CD4-positive, alpha-beta T cell treated with Interleukin-12 subunit alpha and Interleukin-12 subunit beta, for 1 hour (primary cell): ENCODE measurements around the gene EFEMP2.

ENCODE experiments used
- DNase-seq: peaks from one replicate; pipeline ENCODE4 v3.0.0-alpha.2; 2020

The EFEMP2 gene

DNA sequence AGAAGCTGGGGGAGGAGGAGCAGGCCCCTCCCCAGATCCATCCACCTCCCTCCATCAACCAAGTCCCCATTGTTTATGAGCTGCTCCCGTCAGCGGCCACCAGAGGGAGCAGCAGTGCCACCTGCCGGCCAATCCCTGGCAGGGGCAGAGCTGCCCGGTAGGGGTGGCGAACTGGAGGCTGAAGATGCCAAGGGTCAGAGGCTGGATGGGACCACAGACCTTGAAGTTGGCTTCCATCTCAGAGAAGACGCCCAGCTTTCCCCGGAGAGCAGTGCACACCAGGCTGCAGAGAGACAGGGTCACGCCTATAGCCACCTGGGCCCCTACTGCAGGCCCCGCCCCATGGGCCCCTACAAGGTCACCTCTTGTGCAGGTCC is 12.1 kb upstream of the EFEMP2 start:
- DNase-seq: peak; percentile 87

GRCh38 chr11:65883786-65884715 is 11.5 kb upstream of the EFEMP2 start:
- DNase-seq: no peak

- no peak for DNase-seq
Measured at GRCh38 chr11:65883058-65883761, 10.6 kb upstream of the EFEMP2 start.

GRCh38 chr11:65882120-65883057 is 9.8 kb upstream of the EFEMP2 start:
- DNase-seq: no peak

DNA sequence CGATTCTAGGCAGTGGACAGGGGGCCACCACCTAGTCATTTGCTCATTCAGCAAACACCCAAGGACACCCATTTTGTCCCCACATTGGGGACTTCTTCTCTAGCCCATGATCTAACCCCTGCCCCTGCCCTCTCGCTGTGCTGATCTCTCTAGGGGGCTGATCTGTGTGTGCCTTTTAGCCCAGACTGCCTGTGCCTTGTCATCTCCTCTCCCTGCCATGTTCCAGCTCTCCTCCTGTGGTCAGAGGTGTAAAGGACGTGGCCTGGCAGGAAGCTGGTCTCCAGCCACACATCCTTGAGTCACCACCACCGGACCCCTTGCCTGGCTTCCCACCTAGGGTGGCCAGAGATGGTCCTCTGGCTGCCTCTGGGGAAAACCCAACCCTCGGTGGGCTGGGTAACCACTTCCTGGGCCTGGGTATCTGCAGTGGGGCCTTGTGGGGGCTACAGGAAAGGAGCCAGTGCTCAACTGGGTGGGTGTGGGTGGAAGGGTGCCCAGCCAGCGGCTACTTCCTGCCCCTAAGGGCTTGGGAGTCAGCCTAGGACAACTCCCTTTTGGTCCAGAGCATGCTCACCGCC is 8.3 kb upstream of the EFEMP2 start:
- no peak for DNase-seq

- no peak for DNase-seq
Measured at GRCh38 chr11:65880027-65880426, 7.4 kb upstream of the EFEMP2 start.

GRCh38 chr11:65879617-65880016 is 7.0 kb upstream of the EFEMP2 start, which contains the start of gene CTSW:
Gene CTSW, plus strand, starts transcription at chr11:65879837. Its CDS starts 18 bp downstream, at chr11:65879855.
- DNase-seq: peak; percentile 64

DNA sequence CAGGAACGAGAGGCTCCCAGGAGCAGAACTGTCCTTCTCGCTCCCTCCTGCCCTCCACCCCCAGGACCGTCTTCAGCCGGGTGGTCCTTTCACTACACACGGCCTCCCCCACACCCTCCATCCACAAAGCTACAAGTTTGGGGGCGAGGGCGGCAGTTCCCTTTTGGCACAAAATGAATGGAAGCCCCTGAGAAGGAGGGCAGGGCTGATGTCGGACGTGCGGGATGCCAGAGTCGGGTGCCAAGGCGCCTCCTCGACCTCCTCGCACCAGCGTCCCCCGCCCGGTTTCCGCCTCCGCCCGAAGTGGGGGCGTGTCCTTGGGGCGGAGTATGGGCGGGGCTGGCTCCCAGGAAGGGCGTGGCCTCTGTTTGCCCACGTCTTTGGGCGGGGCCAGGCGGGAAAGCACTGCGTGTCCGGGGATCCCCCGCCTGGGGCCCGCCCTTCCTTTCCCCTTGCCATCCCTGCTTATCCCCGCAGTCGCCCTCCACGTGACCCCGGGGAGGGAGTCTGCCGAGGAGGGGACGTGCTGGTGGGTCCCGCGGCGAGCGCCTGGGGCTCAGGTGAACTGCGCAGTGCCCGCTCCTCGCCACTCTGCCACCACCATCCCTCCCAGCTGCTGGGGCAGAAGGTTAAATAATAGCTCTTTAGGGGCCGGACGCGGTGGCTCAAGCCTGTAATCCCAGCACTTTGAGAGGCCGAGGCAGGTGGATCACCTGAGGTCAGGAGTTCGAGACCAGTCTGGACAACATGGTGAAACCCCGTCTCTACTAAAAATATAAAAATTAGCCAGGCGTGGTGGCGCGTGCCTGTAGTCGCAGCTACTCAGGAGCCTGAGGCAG is 937 bp upstream of the EFEMP2 start:
- DNase-seq: peak; percentile 97

GRCh38 chr11:65871811-65872548 is 620 bp downstream of the EFEMP2 start:
- DNase-seq: no peak

DNA sequence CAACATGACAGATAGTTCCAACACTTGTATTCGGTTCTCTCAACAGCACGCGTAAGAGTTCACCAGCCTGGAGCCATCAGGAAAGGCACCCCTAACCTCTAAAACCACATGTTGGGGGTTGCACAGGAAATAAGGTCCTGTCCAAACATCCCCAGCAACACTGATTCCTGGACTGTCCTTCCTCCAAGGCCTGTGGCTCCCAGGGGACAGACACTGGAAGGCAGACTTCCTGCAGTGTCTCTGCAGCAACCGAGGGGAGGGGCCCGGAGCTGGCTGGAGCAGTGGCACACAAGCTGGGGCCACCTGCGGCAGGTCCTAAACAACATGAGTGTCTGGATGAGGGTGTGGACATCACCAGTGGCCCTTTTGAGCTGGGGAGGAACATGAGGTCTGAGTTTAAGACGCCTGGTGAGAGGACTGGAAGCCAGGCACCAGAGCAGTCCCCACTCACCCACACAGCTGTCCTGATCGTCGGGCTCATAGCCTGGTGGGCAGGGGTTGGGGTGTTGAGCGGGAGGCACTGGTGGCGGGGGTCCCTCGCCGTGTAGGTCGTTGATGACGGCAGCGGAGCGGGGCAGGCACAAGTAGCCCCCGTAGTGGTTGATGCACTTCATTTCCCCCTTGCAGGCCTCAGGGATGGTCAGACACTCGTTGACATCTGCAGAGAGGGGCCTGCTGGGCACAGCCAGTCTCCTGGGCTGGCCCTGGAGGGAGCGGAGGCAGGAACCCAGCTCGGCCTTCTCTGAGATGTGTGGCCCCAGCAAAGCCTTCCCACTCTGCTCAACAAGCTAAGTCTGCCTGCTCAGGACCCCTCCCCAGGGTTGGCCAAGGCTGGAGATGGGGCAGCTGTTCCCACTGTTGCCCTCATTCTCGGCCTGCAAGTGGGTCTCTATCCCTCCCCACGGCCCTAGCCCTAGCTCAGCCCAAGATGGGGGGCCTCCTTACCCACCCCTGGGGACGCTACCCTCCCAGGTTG is 1.6 kb downstream of the EFEMP2 start:
- no peak for DNase-seq

DNA sequence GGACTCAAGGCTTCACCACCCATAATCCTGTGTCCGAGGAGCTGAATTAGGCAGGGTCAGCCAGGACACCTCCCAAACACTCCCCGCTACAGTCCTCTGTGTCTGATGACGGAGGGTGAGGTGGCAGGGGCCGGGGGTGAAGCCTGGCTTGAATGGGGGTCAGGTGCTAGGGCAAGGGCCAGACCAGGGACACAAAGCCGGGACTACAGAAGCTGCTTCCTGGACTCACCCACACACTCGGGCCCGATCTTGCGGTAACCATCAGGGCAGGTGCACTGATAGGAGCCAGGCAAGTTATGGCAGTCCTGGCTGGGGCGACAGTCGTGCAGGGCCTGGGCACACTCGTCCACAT is 2.3 kb downstream of the EFEMP2 start:
- DNase-seq: no peak

GRCh38 chr11:65869643-65870306 is 2.8 kb downstream of the EFEMP2 start:
- no peak for DNase-seq

- DNase-seq: no peak
Measured at GRCh38 chr11:65868907-65869306, 3.7 kb downstream of the EFEMP2 start.

DNA sequence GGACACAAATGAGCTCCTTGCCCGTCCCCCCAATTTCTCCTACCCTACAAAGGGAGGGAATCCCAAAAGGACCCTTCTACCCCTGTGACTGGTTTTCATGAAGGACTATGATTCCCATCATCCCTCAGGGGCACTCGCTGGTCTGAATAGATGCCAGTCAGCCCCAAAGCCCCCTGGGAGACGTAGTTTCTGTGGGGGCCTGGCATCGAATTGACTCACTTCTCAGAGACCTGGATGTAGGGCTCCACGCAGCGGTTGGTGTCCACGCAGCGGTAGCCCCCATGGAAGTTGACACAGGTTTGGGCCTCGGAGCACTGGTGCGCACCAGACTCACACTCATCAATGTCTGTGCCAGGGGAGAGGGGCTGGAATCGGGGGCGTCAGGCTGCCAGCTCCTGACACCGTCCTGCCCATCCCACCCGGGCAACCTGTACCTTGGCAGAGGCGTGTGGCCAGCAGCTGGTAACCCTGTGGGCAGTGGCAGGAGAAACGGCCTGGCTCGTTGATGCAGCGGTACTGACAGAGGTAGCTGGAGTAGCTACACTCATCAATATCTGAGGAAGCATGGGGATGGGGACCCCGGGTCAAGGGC is 4.4 kb downstream of the EFEMP2 start:
- peak; percentile 45 for DNase-seq

DNA sequence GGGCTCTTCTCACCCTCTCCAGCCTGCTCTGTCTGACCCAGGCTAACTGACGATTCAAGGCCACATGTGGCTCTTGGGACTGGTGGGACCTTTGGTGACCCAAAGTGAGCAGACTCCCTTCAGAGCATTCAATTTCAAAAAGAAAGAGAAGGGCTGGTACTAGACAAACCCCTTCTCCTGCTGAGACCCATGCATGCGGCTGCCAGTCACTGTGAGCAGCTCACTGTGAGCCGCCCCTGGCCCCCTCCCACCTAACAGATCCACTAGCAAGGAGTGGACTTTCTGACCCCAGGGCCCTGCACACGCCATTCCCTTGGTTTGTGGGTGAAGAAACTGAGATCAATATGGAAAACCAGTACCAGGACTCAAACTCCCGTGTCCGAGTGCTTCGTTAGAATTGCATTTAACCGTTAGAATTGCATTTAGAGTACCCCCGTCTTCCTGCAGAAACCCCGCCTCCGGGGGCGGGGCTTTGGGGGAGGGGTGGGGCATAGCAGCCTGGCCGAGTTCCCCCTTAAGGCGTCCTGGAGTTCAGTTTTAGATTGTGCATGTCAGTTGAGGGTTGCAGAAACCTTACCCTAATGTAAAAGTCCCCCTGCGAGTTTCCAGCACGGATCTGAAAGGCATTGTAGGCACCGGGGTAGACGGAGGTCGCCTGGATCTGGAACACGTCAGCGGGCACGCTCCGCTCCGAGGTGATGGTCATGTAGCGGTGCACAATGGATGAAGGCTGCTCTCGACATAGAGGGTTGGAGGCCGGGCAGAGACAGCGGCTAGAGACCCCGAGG is 5.1 kb downstream of the EFEMP2 start:
- no peak for DNase-seq

GRCh38 chr11:65866509-65867283 is 5.9 kb downstream of the EFEMP2 start:
- no peak for DNase-seq

GRCh38 chr11:65865550-65866172 is 6.9 kb downstream of the EFEMP2 start:
- DNase-seq: no peak
